Endothelial cell of umbilical vein (primary cell): ENCODE results near the gene CACNA2D3. TPM values are rescaled to one million over a fixed set of nuclear protein-coding genes. Genes with fewer than 3 reads are reported as not detected.

Experiments used
- BruUV-seq: library from RNA; stranded (reverse); fragments of 400-500 nt; replicated peaks from 2 replicates; lab custom pipeline; 2021; lab: Mats Ljungman, UMichigan
- CTCF ChIA-PET: fragments of 300-600, 350-600 bp; sonication (Branson Sonifier 250); formaldehyde crosslinking; loops from one replicate; lab custom pipeline; 2021; ENCODE audit warnings: antibody characterized with exemption, inconsistent platforms; lab: Charles Lee
- POLR2A ChIA-PET: fragments of 300-600, 350-600 bp; sonication (Branson Sonifier 250); formaldehyde crosslinking; loops from one replicate; lab custom pipeline; 2021; ENCODE audit warnings: antibody characterized with exemption, inconsistent platforms; lab: Charles Lee
- DNase-seq: peaks from one replicate; pipeline ENCODE4 v3.0.0-alpha.2; 2011; ENCODE audit warnings: low read depth, low spot score
- FAIRE-seq: peaks from 2 replicates; lab custom pipeline; 2011; peaks lifted over from hg19 to GRCh38; lab: Jason Lieb, UNC
- H2AFZ ChIP-seq: 2 replicates; pipeline ENCODE4 v1.6.0; 2012; ENCODE audit warnings: low read depth, low read length, control low read depth, inconsistent platforms
- H3K27ac ChIP-seq: 2 replicates; pipeline ENCODE4 v1.5.1; 2011; ENCODE audit warnings: low read depth, mild to moderate bottlenecking, control low read depth, low read length, moderate library complexity; ENCODE audit not compliant: insufficient read depth
- H3K27me3 ChIP-seq, 2 experiments: 2 replicates each; pipeline versions ENCODE4 v1.6.0 to v1.6.1; 2011; ENCODE audit warnings: low read length in 2 of 2, mixed read lengths in 1 of 2; ENCODE audit not compliant: control insufficient read depth in 2 of 2, insufficient read depth in 2 of 2
- H3K36me3 ChIP-seq, 2 experiments: 2 replicates in 1 of 2; 3 replicates in 1 of 2; pipeline ENCODE4 v1.5.1; 2011; ENCODE audit warnings: low read length in 2 of 2, mild to moderate bottlenecking in 1 of 2, moderate library complexity in 1 of 2; ENCODE audit not compliant: control insufficient read depth in 2 of 2, insufficient read depth in 2 of 2; ENCODE audit errors: extremely low read depth in 1 of 2
- H3K4me1 ChIP-seq: 3 replicates; pipeline ENCODE4 v1.5.1; 2011; ENCODE audit warnings: mild to moderate bottlenecking, low read length; ENCODE audit not compliant: control insufficient read depth, insufficient read depth; ENCODE audit errors: extremely low read depth
- H3K4me2 ChIP-seq: 2 replicates; pipeline ENCODE4 v1.6.1; 2011; ENCODE audit warnings: low read length, control low read depth, mixed read lengths; ENCODE audit not compliant: insufficient read depth
- H3K4me3 ChIP-seq, 3 experiments: fragments of 200-600 bp in 1 of 3; sonication (generic), shearing (Covaris generic) in 1 of 3; replicated peaks in 1 of 3; 2 replicates each; pipeline ENCODE4 v1.5.1; 2011 to 2016; ENCODE audit warnings: control low read depth in 3 of 3, low read length in 3 of 3, mild to moderate bottlenecking in 2 of 3, inconsistent platforms in 1 of 3, low read depth in 1 of 3, moderate library complexity in 1 of 3; ENCODE audit not compliant: insufficient read depth in 1 of 3
- H3K79me2 ChIP-seq: 2 replicates; pipeline ENCODE4 v1.6.0; 2012; ENCODE audit warnings: low read length, inconsistent platforms; ENCODE audit not compliant: control insufficient read depth, insufficient read depth
- H3K9ac ChIP-seq: replicated peaks from 2 replicates; pipeline ENCODE3; 2011; ENCODE audit warnings: low read length, control low read depth; ENCODE audit not compliant: insufficient read depth; ENCODE audit errors: extremely low read depth
- H3K9me1 ChIP-seq: replicated peaks from 3 replicates; pipeline ENCODE4 v1.6.0; 2011; ENCODE audit warnings: mild to moderate bottlenecking, low read length; ENCODE audit not compliant: control insufficient read depth, insufficient read depth; ENCODE audit errors: extremely low read depth
- H3K9me3 ChIP-seq: replicated peaks from 2 replicates; pipeline ENCODE4 v1.5.1; 2012; ENCODE audit warnings: low read length, inconsistent platforms; ENCODE audit not compliant: control insufficient read depth, insufficient read depth
- H4K20me1 ChIP-seq: replicated peaks from 2 replicates; pipeline ENCODE3; 2011; ENCODE audit warnings: mild to moderate bottlenecking, low read length; ENCODE audit not compliant: control insufficient read depth, insufficient read depth; ENCODE audit errors: extremely low read depth
- EZH2 ChIP-seq: IDR thresholded peaks from 2 replicates; pipeline ENCODE4 v1.6.1; 2012; ENCODE audit warnings: borderline replicate concordance, low read depth, mild to moderate bottlenecking, moderate library complexity, low read length, inconsistent platforms; ENCODE audit not compliant: severe bottlenecking
- FOS ChIP-seq: IDR thresholded peaks from 2 replicates; pipeline ENCODE4 v1.6.1; 2011; ENCODE audit warnings: mild to moderate bottlenecking, low read length, moderate library complexity, borderline replicate concordance; ENCODE audit not compliant: insufficient read depth
- JUN ChIP-seq: IDR thresholded peaks from 2 replicates; pipeline ENCODE4 v1.6.1; 2011; ENCODE audit warnings: borderline replicate concordance, low read depth; ENCODE audit not compliant: insufficient read length, insufficient read depth
- MAX ChIP-seq: IDR thresholded peaks from 2 replicates; pipeline ENCODE4 v1.6.1; 2011; ENCODE audit not compliant: insufficient read depth, insufficient read length
- POLR2AphosphoS5 ChIP-seq: IDR thresholded peaks from 2 replicates; pipeline ENCODE4 v1.6.1; 2012; ENCODE audit warnings: low read depth, mild to moderate bottlenecking, control low read depth, low read length, moderate library complexity; ENCODE audit not compliant: insufficient read depth
- dilution Hi-C: fragments of 300-500 bp; cut with MboI; formaldehyde crosslinking; loops from one replicate; pipeline ENCODE4 v1.15.0; 2019; ENCODE audit warnings: low sequenced_read_pairs; ENCODE audit not compliant: extremely low pct_ligation_motif_present
- intact Hi-C: fragments of 100-400 bp; cut with micrococcal nuclease; formaldehyde crosslinking; loops from one replicate; pipeline ENCODE4 v1.10.0; 2022
- polyA plus RNA-seq, 4 experiments: library from polyadenylated mRNA; depleted of rRNA in 3 of 4; stranded (reverse) in 3 of 4; unstranded in 1 of 4; fragments of >200 nt; gene quantifications; 2 replicates each; pipeline versions ENCODE4 v1.2.1 to v1.2.3, GENCODE V29; 2011 to 2012; ENCODE audit warnings: missing spikeins in 1 of 4
- total RNA-seq: library from RNA; stranded (reverse); gene quantifications from 2 replicates; pipeline ENCODE4 v1.2.3, GENCODE V29; 2021

Gene CACNA2D3
- total and polyA plus RNA-seq, 2 donors (not counting 3 experiments of a cell fraction or from before 2014, with no cell fraction given): not detected

- DNase-seq (no peak), FAIRE-seq (no peak)
- no peaks in the 10 kb centered on the region for H3K36me3 ChIP-seq
- H3K27ac ChIP-seq: no peak overlapping the region
- ChIA-PET CTCF (no interaction called here), POLR2A (no interaction called here)
- H2AFZ ChIP-seq: no peak overlapping the region
- TF ChIP-seq JUN (no peak), MAX (no peak), FOS (no peak), POLR2AphosphoS5 (no peak)
- no peaks in the 10 kb centered on the region for H3K9me1 ChIP-seq
- no peak overlapping the region for H3K4me2 ChIP-seq
- no peaks in the 10 kb centered on the region for H3K27me3 ChIP-seq
- H3K4me3 ChIP-seq: no peak overlapping the region
- H3K4me1 ChIP-seq: no peaks in the 10 kb centered on the region
- H4K20me1 ChIP-seq: no peaks in the 10 kb centered on the region
- H3K79me2 ChIP-seq: no peaks in the 10 kb centered on the region
- no TSS peak for BruUV-seq
- H3K9me3 ChIP-seq: peaks cover 4% of the 10 kb centered on the region
- dilution Hi-C loops: no loop called here
- H3K9ac ChIP-seq: no peak overlapping the region
- intact Hi-C loops: no loop called here
Observed at GRCh38 chr3:54228806-54229205, 106.5 kb downstream of the CACNA2D3 start.

- no peaks in the 10 kb centered on the region for H4K20me1 ChIP-seq
- DNase-seq (no peak), FAIRE-seq (no peak)
- H3K4me2 ChIP-seq: no peak overlapping the region
- H3K36me3 ChIP-seq: no peaks in the 10 kb centered on the region
- no TSS peak for BruUV-seq
- no peaks in the 10 kb centered on the region for H3K27me3 ChIP-seq
- dilution Hi-C loops (no loop called here), intact Hi-C loops (no loop called here)
- no peaks in the 10 kb centered on the region for H3K79me2 ChIP-seq
- no peaks in the 10 kb centered on the region for H3K4me1 ChIP-seq
- no peak overlapping the region for H2AFZ ChIP-seq
- H3K9ac ChIP-seq: no peak overlapping the region
- no peak for TF ChIP-seq EZH2
- H3K9me3 ChIP-seq: peaks cover 2% of the 10 kb centered on the region
- ChIA-PET POLR2A (no interaction called here), CTCF (no interaction called here)
- no peaks in the 10 kb centered on the region for H3K9me1 ChIP-seq
- no peak overlapping the region for H3K27ac ChIP-seq
- no peak overlapping the region for H3K4me3 ChIP-seq
Observed at GRCh38 chr3:54232618-54233017, 110.3 kb downstream of the CACNA2D3 start.
